Nephron progenitor cell (in vitro differentiated cells): Measurements from ENCODE around the gene PRORP.
"Not testable (repeated sequence)": the region's sequence is repeated elsewhere in the genome, so short reads cannot be mapped to it uniquely, and the experiment has no call there.

Source experiments
- DNase-seq: peaks from one replicate; pipeline ENCODE4 v3.0.0; 2021
- H3K27ac Mint-ChIP-seq: 2 replicates; pipeline ENCODE4 v1.8.0; 2021; ENCODE audit warnings: mild to moderate bottlenecking, moderate library complexity, mixed read lengths
- H3K27me3 Mint-ChIP-seq: 2 replicates; pipeline ENCODE4 v1.8.0; 2021; ENCODE audit warnings: mild to moderate bottlenecking, low read depth, mixed read lengths; ENCODE audit not compliant: poor library complexity
- H3K36me3 Mint-ChIP-seq: 2 replicates; pipeline ENCODE4 v1.8.0; 2021; ENCODE audit warnings: low read depth, mixed read lengths
- H3K4me1 Mint-ChIP-seq: 2 replicates; pipeline ENCODE4 v1.8.0; 2021; ENCODE audit warnings: mixed read lengths
- H3K4me3 Mint-ChIP-seq: 2 replicates; pipeline ENCODE4 v1.8.0; 2021; ENCODE audit warnings: mild to moderate bottlenecking, moderate library complexity, mixed read lengths
- H3K9me3 Mint-ChIP-seq: 2 replicates; pipeline ENCODE4 v1.8.0; 2021; ENCODE audit warnings: mild to moderate bottlenecking, moderate library complexity, mixed read lengths
- TF ChIP-seq, protein P1 (sequence below): fragments of 200-600 bp; sonication (generic); IDR thresholded peaks from 2 replicates; pipeline ENCODE4 v1.5.0; 2021; ENCODE audit warnings: antibody characterized with exemption

PRORP gene

DNA sequence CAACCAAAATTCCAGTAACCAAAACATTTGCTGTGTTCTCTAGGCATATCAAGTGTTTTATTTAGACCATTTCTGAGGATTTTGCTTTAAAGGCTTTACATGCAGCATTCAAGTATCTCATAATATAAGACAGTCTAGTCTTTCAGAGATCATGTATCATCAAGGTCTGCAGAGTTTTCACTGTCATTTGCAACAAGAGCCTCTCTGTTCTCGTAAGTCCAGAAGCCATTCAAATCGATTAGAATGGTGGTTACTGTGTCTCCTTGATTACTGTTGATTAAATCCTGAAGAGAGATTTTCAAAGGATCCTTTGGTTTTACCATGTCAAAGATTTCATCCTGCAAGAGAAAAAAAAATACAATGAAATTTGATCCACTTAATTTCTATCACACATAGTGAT lies 36.9 kb upstream of the PRORP start:
- H3K9me3 Mint-ChIP-seq = no peaks in the 10 kb centered on the region
- H3K36me3 Mint-ChIP-seq = peaks cover 55% of the 10 kb centered on the region
- TF ChIP-seq, protein P1, sequence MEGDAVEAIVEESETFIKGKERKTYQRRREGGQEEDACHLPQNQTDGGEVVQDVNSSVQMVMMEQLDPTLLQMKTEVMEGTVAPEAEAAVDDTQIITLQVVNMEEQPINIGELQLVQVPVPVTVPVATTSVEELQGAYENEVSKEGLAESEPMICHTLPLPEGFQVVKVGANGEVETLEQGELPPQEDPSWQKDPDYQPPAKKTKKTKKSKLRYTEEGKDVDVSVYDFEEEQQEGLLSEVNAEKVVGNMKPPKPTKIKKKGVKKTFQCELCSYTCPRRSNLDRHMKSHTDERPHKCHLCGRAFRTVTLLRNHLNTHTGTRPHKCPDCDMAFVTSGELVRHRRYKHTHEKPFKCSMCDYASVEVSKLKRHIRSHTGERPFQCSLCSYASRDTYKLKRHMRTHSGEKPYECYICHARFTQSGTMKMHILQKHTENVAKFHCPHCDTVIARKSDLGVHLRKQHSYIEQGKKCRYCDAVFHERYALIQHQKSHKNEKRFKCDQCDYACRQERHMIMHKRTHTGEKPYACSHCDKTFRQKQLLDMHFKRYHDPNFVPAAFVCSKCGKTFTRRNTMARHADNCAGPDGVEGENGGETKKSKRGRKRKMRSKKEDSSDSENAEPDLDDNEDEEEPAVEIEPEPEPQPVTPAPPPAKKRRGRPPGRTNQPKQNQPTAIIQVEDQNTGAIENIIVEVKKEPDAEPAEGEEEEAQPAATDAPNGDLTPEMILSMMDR = no peak
- no peaks in the 10 kb centered on the region for H3K4me1 Mint-ChIP-seq
- DNase-seq = no peak
- H3K27me3 Mint-ChIP-seq = no peaks in the 10 kb centered on the region
- H3K27ac Mint-ChIP-seq = peak overlapping the region; percentile 43
- H3K4me3 Mint-ChIP-seq = no peak overlapping the region

DNA sequence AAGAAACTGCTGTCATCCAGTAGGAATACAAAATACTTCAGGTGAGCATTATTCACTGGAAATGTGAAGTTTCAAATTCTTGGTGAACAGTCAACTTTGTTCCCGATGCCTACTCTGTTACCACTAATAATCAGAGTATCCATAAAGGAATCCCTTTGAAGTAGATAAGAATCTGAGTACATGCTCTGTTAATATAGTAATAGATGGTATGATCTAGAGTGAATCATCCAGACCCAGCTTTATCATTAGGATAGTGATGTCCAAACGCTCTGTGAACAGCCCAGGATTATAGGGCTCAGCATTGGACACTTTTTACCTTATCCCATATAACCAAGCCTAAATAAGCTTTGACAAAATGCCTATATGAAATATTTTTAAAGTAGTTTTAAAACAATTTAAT lies 33.8 kb upstream of the PRORP start:
- H3K4me3 Mint-ChIP-seq = no peak overlapping the region
- H3K36me3 Mint-ChIP-seq = peaks cover 71% of the 10 kb centered on the region
- H3K27me3 Mint-ChIP-seq = peaks cover 4% of the 10 kb centered on the region
- H3K4me1 Mint-ChIP-seq = no peaks in the 10 kb centered on the region
- peak overlapping the region; percentile 33 for H3K27ac Mint-ChIP-seq
- no peak for DNase-seq
- TF ChIP-seq, protein P1 = no peak
- H3K9me3 Mint-ChIP-seq = peaks cover 15% of the 10 kb centered on the region

DNA sequence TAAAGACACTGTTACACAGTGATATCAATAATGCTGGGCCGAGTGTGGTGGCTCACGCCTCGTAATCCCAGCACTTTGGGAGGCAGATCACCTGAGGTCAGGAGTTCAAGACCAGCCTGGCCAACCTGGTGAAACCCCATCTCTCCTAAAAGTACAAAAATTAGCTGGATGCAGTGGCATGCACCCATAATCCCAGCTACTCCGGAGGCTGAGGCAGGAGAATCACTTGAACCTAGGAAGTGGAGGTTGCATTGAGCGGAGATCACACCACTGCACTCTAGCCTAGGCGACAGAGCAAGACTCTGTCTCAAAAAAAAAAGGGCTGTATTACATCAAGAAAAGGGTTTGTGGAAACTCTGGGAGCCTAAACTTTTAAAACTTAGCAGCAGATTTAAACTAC lies 27.7 kb upstream of the PRORP start:
- not testable (repeated sequence) for H3K4me3 Mint-ChIP-seq, H3K27me3 Mint-ChIP-seq, H3K27ac Mint-ChIP-seq, DNase-seq, H3K4me1 Mint-ChIP-seq
- H3K9me3 Mint-ChIP-seq = peaks cover 15% of the 10 kb centered on the region
- peaks cover 79% of the 10 kb centered on the region for H3K36me3 Mint-ChIP-seq

DNA sequence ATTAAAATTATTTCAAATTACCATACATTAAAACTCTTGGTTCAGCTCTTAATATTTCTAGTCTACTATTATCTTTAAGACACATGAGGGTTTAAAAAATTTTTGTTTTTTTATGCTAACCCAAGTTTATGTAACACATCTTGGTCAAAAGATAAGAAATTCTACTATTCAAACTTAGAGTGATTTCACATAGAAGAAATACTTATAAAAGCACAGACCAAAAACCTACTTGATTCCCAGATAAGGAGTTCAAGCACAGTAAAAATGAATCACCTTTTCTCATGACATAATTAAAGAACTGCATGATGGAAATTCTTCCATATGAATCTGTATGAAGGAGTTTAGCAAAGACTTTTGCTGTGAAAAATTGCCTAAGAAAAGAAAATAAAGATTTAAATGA lies 14.5 kb upstream of the PRORP start:
- peaks cover 18% of the 10 kb centered on the region for H3K9me3 Mint-ChIP-seq
- H3K4me3 Mint-ChIP-seq = no peak overlapping the region
- no peaks in the 10 kb centered on the region for H3K27me3 Mint-ChIP-seq
- no peak for DNase-seq
- peaks cover 57% of the 10 kb centered on the region for H3K36me3 Mint-ChIP-seq
- no peaks in the 10 kb centered on the region for H3K4me1 Mint-ChIP-seq
- H3K27ac Mint-ChIP-seq = no peak overlapping the region
- TF ChIP-seq, protein P1 = no peak

DNA sequence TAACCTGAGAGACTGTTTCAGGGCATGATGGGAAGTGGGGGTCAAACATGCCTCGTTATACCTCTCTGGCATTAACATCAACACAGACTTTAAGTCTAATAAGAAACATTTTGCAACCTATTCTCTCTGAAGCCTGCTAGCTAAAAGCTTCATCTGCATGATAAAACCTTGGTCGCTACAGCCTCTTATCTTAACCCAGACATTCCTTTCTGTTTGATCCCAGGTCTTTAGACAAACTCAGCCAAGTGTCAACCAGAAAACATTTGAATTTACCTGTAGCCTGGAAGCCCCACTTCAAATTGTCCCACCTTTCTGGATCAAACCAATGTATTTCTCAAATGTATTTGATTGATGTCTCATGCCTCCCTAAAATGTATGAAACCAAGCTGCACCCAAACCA lies 9.7 kb upstream of the PRORP start:
- TF ChIP-seq, protein P1 = no peak
- H3K4me3 Mint-ChIP-seq = no peak overlapping the region
- H3K9me3 Mint-ChIP-seq = peaks cover 18% of the 10 kb centered on the region
- no peak for DNase-seq
- peak overlapping the region; percentile 27 for H3K27ac Mint-ChIP-seq
- peaks cover 3% of the 10 kb centered on the region for H3K27me3 Mint-ChIP-seq
- H3K4me1 Mint-ChIP-seq = no peaks in the 10 kb centered on the region
- H3K36me3 Mint-ChIP-seq = peaks cover 75% of the 10 kb centered on the region

DNA sequence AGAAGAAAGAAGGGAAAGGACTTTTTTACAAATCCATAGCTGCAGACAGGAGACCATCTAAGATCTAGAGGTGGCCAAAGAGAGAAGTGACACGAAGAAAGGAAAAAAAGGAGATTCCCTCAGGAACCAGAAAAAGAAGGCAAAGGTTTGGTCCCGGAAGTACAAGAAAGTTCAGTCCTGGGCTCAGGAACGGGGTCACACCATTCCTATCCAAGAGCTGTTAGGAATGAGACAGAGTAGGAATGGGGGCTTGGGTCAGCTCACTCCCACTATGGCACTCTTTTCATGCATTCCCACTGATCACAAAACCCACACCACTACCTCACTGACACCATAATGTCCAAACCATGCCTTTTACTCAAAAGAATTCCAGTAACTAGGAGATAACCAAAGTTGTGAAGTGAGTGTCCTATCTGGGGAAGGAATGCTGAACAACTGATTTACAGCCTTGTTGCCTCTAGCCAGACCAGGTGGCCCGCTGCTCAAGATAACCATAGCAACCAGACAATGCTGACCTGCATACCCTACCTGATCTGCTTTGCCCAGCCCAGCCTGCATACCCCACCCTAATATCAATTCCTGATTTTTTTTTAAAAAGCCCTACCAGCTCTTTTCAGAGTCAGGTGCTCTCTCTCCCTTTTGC lies 8.9 kb upstream of the PRORP start:
- peaks cover 3% of the 10 kb centered on the region for H3K27me3 Mint-ChIP-seq
- TF ChIP-seq, protein P1 = no peak
- H3K36me3 Mint-ChIP-seq = peaks cover 81% of the 10 kb centered on the region
- H3K4me3 Mint-ChIP-seq = no peak overlapping the region
- no peak for DNase-seq
- peaks cover 18% of the 10 kb centered on the region for H3K9me3 Mint-ChIP-seq
- H3K4me1 Mint-ChIP-seq = no peaks in the 10 kb centered on the region
- H3K27ac Mint-ChIP-seq = peak overlapping the region; percentile 27
